Measurements from ENCODE around the gene SUSD5.

GRCh38 chr3:33167284-33167683, 51.3 kb downstream of the SUSD5 start:
- no peak for TF ChIP-seq POLR2A (IDR thresholded peaks at IDR 0.05)
- no peak for TF ChIP-seq CTCF (IDR thresholded peaks at IDR 0.05)
